Stromal cell of bone marrow (primary cell): ENCODE results near the gene CLCNKA.
A peak's percentile ranks its signal among the peaks of the same experiment; 100 is the strongest.
"Not testable (repeated sequence)": the region's sequence is repeated elsewhere in the genome, so short reads cannot be mapped to it uniquely, and the experiment has no call there.

Experiments
- DNase-seq: peaks from one replicate; pipeline ENCODE4 v3.0.0-alpha.2; 2012; ENCODE audit warnings: low read depth

CLCNKA gene

GRCh38 chr1:16021681-16022080 is at the start of gene CLCNKA:
TSS of gene CLCNKA (plus strand) at chr1:16022036. CDS start at chr1:16022620, 584 bp downstream.
- DNase-seq = no peak

DNA sequence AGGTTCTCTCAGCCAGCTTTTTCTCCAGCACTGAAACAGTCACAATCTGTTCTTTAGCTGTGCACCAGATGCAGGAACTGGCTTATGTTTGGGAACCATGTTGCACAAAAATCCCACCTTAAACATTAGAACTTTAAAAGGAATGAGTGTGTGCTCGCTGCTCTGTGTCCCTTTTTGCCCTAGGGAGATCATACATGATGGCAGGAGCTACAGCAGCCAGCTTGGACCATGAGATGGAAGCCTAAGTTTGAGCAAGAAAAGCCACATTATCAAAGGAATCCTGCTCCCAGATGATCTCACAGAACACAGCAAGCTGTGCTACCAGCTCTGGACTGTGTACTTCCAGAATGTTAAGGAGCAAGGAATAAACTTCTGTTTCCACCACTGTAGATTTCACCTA is 49.4 kb upstream of the CLCNKA start:
- DNase-seq = no peak

DNA sequence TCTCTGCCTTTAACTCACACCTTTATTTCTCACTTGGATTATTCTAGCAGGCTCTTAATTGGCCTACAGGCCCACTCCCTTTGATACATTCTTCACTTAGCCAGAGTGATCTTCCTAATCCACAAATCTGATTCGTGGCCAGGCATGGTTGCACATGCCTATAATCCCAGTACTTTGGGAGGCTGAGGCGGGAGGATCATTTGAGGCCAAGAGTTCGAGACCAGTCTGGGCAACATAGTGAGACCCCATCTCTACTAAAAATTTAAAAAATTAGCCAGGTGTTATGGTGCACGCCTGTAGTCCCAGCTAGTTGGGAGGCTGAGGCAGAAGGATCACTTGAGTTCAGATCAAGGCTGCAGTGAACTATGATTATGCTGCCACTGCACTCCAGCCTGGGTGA is 48.1 kb upstream of the CLCNKA start:
- DNase-seq = no peak

GRCh38 chr1:15974855-15975254 is 47.0 kb upstream of the CLCNKA start:
- no peak for DNase-seq

GRCh38 chr1:15975358-15975804 is 46.5 kb upstream of the CLCNKA start:
- no peak for DNase-seq

- peak; percentile 81 for DNase-seq
These were observed 45.8 kb upstream of the CLCNKA start, which contains the start of gene ZBTB17 for GRCh38 chr1:15975805-15976680. TSS of gene ZBTB17 (minus strand) at chr1:15976101. CDS start at chr1:15948495, 27,606 bp downstream.

DNA sequence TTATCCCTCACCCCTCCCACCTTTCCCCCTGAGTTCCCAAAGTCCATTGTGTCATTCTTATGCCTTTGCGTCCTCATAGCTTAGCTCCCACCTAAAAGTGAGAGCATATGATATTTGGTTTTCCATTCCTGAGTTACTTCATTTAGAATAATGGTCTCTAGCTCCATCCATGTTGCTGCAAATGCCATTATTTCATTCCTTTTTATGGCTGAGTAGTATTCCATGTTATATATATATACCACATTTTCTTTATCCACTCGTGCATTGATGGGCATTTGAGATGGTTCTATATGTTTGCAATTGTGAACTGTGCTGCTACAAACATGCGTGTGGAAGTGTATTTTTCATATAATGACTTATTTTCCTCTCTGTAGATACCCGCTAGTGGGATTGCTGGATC is 43.9 kb upstream of the CLCNKA start:
- not testable (repeated sequence) for DNase-seq

DNA sequence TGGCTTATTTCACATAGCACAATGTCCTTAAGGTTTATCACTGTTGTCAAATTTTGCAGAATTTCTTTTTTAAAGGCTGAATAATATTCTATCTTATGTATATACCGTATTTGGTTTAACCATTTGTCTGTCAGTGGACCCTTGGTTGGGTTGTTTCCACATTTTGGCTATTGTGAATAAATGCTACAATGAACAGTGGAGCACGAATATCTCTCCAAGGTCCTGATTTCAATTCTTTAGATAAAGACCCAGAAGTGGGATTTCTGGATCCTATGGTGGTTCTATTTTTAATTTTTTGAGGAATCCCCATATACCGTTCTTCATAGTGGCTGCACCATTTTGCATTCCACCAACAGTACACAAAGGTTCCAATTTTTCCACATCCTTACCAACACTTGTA is 40.2 kb upstream of the CLCNKA start:
- no peak for DNase-seq

GRCh38 chr1:15983275-15983674 is 38.6 kb upstream of the CLCNKA start:
- no peak for DNase-seq

GRCh38 chr1:15985611-15986297 is 36.1 kb upstream of the CLCNKA start:
- no peak for DNase-seq

GRCh38 chr1:15988856-15989736 is 32.7 kb upstream of the CLCNKA start:
- no peak for DNase-seq

GRCh38 chr1:15989776-15990175 is 32.1 kb upstream of the CLCNKA start:
- no peak for DNase-seq

GRCh38 chr1:15991427-15992186 is 30.2 kb upstream of the CLCNKA start:
- no peak for DNase-seq

DNA sequence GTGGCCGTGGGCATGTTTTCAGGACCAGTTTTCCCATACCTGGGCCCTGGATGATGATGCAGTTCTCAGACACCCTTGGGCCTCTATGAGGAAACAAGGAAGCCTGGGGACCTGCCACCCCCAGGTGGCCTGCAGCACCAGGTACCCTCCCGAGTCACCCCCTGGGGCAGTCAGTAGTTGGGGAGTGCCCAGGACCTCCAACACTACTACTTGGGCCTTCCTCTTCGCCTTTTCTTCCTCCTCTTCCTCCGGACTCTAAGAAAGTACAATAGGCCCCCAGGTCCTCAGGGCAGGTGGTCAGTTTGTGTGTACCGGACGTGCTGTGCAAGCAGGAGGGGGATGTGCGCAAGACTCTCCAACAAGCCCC is 29.7 kb upstream of the CLCNKA start:
- DNase-seq = no peak

- no peak for DNase-seq
These were observed 29.0 kb upstream of the CLCNKA start for GRCh38 chr1:15992582-15993500.

- no peak for DNase-seq
These were observed 28.2 kb upstream of the CLCNKA start for GRCh38 chr1:15993666-15994065.

- DNase-seq = no peak
These were observed 27.8 kb upstream of the CLCNKA start for GRCh38 chr1:15994081-15994480.

GRCh38 chr1:15994590-15995351 is 27.1 kb upstream of the CLCNKA start:
- peak; percentile 42 for DNase-seq

DNA sequence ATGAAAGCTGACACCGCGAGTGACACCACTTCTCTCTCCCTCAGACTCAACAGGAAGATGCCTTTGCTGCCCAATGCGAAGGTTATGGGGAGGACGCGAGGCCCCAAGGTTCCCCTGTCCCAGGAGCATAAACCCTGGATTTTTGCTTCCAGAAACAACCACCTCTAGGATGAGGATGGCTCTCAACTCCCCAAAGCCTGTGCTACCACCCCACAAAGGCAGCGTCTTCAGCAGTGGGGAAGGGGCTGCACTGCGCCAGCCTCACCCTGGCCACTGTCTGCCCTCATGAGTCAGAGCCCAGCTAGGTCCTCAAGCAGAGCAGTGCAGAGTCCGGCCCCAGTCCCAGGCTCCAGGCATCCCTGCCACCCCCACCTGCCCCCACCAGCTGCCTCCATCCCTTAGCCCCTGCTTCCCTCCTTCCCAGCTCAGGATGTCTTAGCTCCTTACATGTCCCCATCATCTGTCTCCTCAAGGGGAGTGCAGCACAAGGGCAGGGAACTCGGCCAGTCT is 24.7 kb upstream of the CLCNKA start:
- DNase-seq = no peak
